Stimulated activated CD4-positive, alpha-beta T cell treated with anti-CD3 and anti-CD28 coated beads, Interleukin-12 subunit alpha, Interleukin-12 subunit beta, amount 100 ng/mL, for 24 hours (primary cell): ENCODE measurements around the gene TENM3.
"Not testable (repeated sequence)": the region's sequence is repeated elsewhere in the genome, so short reads cannot be mapped to it uniquely, and the experiment has no call there.

Experiments used
- DNase-seq, 2 experiments: peaks; one replicate each; pipeline ENCODE4 v3.0.0-alpha.2; 2020; ENCODE audit warnings: low read depth in 2 of 2

Gene TENM3

GRCh38 chr4:182243204-182243603, at the start of gene TENM3:
Gene TENM3 (plus strand): TSS chr4:182243402. CDS start chr4:182324021, 80,619 bp downstream.
- not testable (repeated sequence) for DNase-seq

- DNase-seq, result no peak
Observed at GRCh38 chr4:182194091-182194824, 48.9 kb upstream of the TENM3 start.

GRCh38 chr4:182197611-182198010, 45.6 kb upstream of the TENM3 start:
- no peak for DNase-seq

GRCh38 chr4:182201871-182202270, 41.3 kb upstream of the TENM3 start:
- no peak for DNase-seq

GRCh38 chr4:182202650-182203049, 40.6 kb upstream of the TENM3 start:
- no peak for DNase-seq

- no peak for DNase-seq
Observed at GRCh38 chr4:182203872-182204411, 39.3 kb upstream of the TENM3 start.

- no peak for DNase-seq
Observed at GRCh38 chr4:182205306-182205705, 37.9 kb upstream of the TENM3 start.

- DNase-seq, result no peak
Observed at GRCh38 chr4:182206266-182206665, 36.9 kb upstream of the TENM3 start.

- DNase-seq, result no peak
Observed at GRCh38 chr4:182206916-182207315, 36.3 kb upstream of the TENM3 start.

- no peak for DNase-seq
Observed at GRCh38 chr4:182207830-182208396, 35.3 kb upstream of the TENM3 start.

- DNase-seq, result no peak
Observed at GRCh38 chr4:182208526-182209050, 34.6 kb upstream of the TENM3 start.

- DNase-seq, result no peak
Observed at GRCh38 chr4:182212211-182212761, 30.9 kb upstream of the TENM3 start.

- no peak for DNase-seq
Observed at GRCh38 chr4:182213004-182213403, 30.2 kb upstream of the TENM3 start.

GRCh38 chr4:182215148-182215547, 28.1 kb upstream of the TENM3 start:
- DNase-seq, result no peak

GRCh38 chr4:182216005-182216404, 27.2 kb upstream of the TENM3 start:
- no peak for DNase-seq

GRCh38 chr4:182219411-182220056, 23.7 kb upstream of the TENM3 start:
- no peak for DNase-seq

- DNase-seq, result no peak
Observed at GRCh38 chr4:182221987-182222386, 21.2 kb upstream of the TENM3 start.

GRCh38 chr4:182222766-182223165, 20.4 kb upstream of the TENM3 start:
- DNase-seq, result no peak

GRCh38 chr4:182223708-182224107, 19.5 kb upstream of the TENM3 start:
- DNase-seq, result no peak

- no peak for DNase-seq
Observed at GRCh38 chr4:182224192-182224850, 18.9 kb upstream of the TENM3 start.

GRCh38 chr4:182225257-182225852, 17.8 kb upstream of the TENM3 start:
- DNase-seq, result no peak
